Neuron (in vitro differentiated cells): ENCODE measurements around the gene KRTAP10-4.
"Not testable (repeated sequence)": the region's sequence is repeated elsewhere in the genome, so short reads cannot be mapped to it uniquely, and the experiment has no call there.

ENCODE experiments used
- H2AFZ ChIP-seq: one replicate; pipeline ENCODE4 v1.6.1; 2013; ENCODE audit warnings: low read depth, mild to moderate bottlenecking, inconsistent platforms, low read length, moderate library complexity
- H3K27me3 ChIP-seq: one replicate; pipeline ENCODE4 v1.6.1; 2013; ENCODE audit warnings: low read length; ENCODE audit not compliant: insufficient read depth
- H3K36me3 ChIP-seq: one replicate; pipeline ENCODE4 v1.6.1; 2013; ENCODE audit warnings: low read length; ENCODE audit not compliant: insufficient read depth
- H3K4me1 ChIP-seq: one replicate; pipeline ENCODE4 v1.6.1; 2013; ENCODE audit warnings: low read length; ENCODE audit not compliant: insufficient read depth
- H3K4me3 ChIP-seq: 2 replicates; pipeline ENCODE4 v1.5.1; 2013; ENCODE audit warnings: mild to moderate bottlenecking, low read length, moderate library complexity
- H3K9me3 ChIP-seq: one replicate; pipeline ENCODE4 v1.6.1; 2013; ENCODE audit warnings: low read length

Gene KRTAP10-4

GRCh38 chr21:44583089-44583799 is 9.7 kb downstream of the KRTAP10-4 start:
- Histone ChIP-seq H3K4me1 (peaks cover 5% of the 10 kb centered on the region), H3K4me3 (no peak overlapping the region), H3K36me3 (no peaks in the 10 kb centered on the region), H3K9me3 (no peaks in the 10 kb centered on the region), H2AFZ (peak overlapping the region; percentile 48), H3K27me3 (no peaks in the 10 kb centered on the region)

- H3K36me3 ChIP-seq = no peaks in the 10 kb centered on the region
- H3K4me1 ChIP-seq = peaks cover 5% of the 10 kb centered on the region
- no peaks in the 10 kb centered on the region for H3K27me3 ChIP-seq
- no peak overlapping the region for H3K4me3 ChIP-seq
- H2AFZ ChIP-seq = peak overlapping the region; percentile 48
- H3K9me3 ChIP-seq = no peaks in the 10 kb centered on the region
Measured at GRCh38 chr21:44583800-44584147, 10.2 kb downstream of the KRTAP10-4 start.

- Histone ChIP-seq H3K4me3 (no peak overlapping the region), H3K4me1 (peaks cover 5% of the 10 kb centered on the region)
Measured at GRCh38 chr21:44585892-44586291, 12.4 kb downstream of the KRTAP10-4 start.

DNA sequence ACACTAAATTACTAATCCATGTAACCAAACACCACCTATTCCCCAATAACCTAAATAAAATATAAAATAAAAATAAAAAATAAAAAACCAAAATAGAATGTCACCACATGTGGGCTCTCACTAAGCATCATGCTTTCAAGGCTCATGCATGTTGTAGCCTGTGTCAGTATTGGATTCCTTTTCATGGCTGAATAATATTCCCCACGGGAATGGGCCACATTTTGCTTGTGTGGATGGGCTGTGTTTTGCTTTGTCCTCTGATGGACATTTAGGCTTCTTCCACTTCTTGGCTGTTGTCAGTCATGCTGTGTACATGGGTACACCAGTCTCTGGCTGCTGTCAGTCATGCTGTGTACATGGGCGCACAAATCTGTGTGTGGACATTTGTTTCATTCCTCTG is 15.6 kb downstream of the KRTAP10-4 start:
- H3K4me1 ChIP-seq = no peaks in the 10 kb centered on the region
- no peak overlapping the region for H2AFZ ChIP-seq
- no peaks in the 10 kb centered on the region for H3K9me3 ChIP-seq
- H3K4me3 ChIP-seq = no peak overlapping the region
- no peaks in the 10 kb centered on the region for H3K36me3 ChIP-seq
- H3K27me3 ChIP-seq = no peaks in the 10 kb centered on the region

More at GRCh38 chr21:44585892-44586291, 12.4 kb downstream of the KRTAP10-4 start:
- Histone ChIP-seq H3K36me3 (no peaks in the 10 kb centered on the region), H3K9me3 (no peaks in the 10 kb centered on the region), H3K27me3 (no peaks in the 10 kb centered on the region), H2AFZ (no peak overlapping the region)

GRCh38 chr21:44589586-44590305 is 16.2 kb downstream of the KRTAP10-4 start:
- Histone ChIP-seq H2AFZ (no peak overlapping the region), H3K4me3 (no peak overlapping the region), H3K4me1 (no peaks in the 10 kb centered on the region), H3K36me3 (no peaks in the 10 kb centered on the region), H3K9me3 (no peaks in the 10 kb centered on the region), H3K27me3 (no peaks in the 10 kb centered on the region)

DNA sequence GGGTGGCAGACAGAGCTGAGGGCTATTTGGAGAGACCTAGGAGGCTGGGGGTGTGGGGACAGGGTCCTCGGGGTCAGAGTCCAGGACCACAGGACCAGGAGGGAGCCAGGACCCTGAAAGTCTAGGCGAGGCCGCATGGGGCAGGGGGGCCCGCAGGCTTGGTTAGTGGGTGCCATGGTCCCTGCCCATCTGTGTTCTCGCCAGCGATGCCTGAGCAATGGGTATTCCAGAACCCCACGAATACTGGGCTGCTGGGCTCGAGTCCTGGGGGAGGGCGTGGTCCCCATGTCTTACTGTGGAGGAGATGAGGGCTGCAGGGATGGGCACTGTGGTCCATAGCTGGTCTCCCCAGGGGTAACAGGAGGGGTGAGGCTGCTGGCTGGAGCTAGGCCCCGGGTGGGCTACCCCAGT is 16.8 kb downstream of the KRTAP10-4 start:
- Histone ChIP-seq H3K4me3 (no peak overlapping the region), H3K27me3 (no peaks in the 10 kb centered on the region)

GRCh38 chr21:44590897-44591800 is 17.6 kb downstream of the KRTAP10-4 start:
- not testable (repeated sequence) for H3K27me3 ChIP-seq, H3K4me1 ChIP-seq, H2AFZ ChIP-seq, H3K9me3 ChIP-seq, H3K4me3 ChIP-seq, H3K36me3 ChIP-seq

More for the DNA sequence above, 16.8 kb downstream of the KRTAP10-4 start:
- H3K9me3 ChIP-seq = no peaks in the 10 kb centered on the region
- no peaks in the 10 kb centered on the region for H3K4me1 ChIP-seq
- no peaks in the 10 kb centered on the region for H3K36me3 ChIP-seq
- H2AFZ ChIP-seq = no peak overlapping the region

- not testable (repeated sequence) for H3K27me3 ChIP-seq, H2AFZ ChIP-seq, H3K4me1 ChIP-seq, H3K9me3 ChIP-seq, H3K36me3 ChIP-seq, H3K4me3 ChIP-seq
Measured at GRCh38 chr21:44591801-44592130, 18.2 kb downstream of the KRTAP10-4 start.

GRCh38 chr21:44592446-44593311 is 19.1 kb downstream of the KRTAP10-4 start, which contains the start of gene KRTAP10-6:
TSS of gene KRTAP10-6 (minus strand) at chr21:44592505. CDS start at chr21:44592484, 21 bp downstream.
- no peak within 1 kb of the TSS for H2AFZ ChIP-seq
- no peaks in the 10 kb centered on the region for H3K9me3 ChIP-seq
- no peaks in the 10 kb centered on the region for H3K27me3 ChIP-seq
- H3K36me3 ChIP-seq = no peaks in the 10 kb centered on the region
- H3K4me3 ChIP-seq = no peak within 1 kb of the TSS
- no peaks in the 10 kb centered on the region for H3K4me1 ChIP-seq

DNA sequence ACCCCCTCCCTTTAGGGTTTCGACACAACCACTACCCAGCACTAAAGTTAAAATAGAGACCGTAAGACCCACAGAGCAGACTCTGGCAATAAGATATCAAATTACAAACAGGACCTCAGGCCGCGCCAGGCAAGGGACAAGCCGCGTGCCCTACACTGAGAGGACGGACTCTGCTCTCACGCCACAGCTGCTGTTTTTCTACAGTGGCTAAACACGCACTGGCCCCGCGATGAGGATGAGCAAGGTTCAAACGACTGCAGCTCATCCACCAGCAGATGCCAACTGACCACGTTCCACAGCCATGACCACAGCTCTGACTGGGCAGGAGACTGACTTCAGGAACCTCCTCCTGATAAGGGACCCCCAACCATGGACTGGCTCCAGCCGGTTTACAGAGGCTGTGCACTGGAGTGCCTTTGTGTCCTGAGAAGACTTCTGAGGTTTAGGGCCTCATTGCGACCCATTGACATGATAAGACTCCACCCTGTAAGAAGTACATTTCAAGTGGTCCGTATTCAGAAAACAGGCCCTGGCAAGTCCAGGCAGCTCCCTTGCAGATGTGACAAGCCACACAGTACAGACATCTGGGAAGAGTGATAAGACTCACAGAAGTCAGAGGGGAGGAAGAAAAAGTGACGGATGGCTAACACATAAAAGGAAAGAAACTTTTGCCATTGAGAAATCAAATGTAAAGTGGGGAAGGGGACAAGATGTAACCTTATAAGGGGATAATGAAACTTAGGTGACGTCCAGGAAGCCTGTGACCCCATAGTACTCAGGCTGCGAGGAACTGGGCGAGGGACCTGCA is 20.3 kb downstream of the KRTAP10-4 start:
- peaks cover 2% of the 10 kb centered on the region for H3K9me3 ChIP-seq
- no peaks in the 10 kb centered on the region for H3K27me3 ChIP-seq
- H2AFZ ChIP-seq = no peak overlapping the region
- H3K36me3 ChIP-seq = no peaks in the 10 kb centered on the region
- no peaks in the 10 kb centered on the region for H3K4me1 ChIP-seq
- no peak overlapping the region for H3K4me3 ChIP-seq

DNA sequence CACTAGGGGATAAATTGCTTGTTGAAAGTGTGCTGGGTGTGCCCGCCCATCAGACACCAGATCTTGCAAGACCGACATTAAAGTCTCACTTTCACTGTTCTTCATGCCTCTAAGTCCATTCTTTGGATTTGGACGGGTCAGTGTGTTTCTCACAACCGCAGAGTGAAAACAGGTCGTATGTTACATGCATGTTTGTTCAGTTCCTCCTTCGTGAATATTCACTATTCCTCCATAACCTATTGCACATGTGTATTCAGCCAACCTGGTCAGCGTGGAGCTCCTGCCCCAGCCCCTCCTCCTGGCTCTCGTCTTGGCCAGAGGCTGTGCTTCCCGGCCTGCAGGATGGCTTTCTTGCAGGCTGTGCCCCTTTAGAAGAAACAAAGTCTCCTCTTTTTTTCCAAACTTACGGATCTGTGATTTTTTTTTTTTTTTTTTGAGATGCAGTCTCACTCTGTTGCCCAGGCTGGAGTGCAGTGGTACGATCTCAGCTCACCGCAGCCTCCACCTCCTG is 20.9 kb downstream of the KRTAP10-4 start:
- no peak overlapping the region for H2AFZ ChIP-seq
- peaks cover 2% of the 10 kb centered on the region for H3K9me3 ChIP-seq
- H3K27me3 ChIP-seq = no peaks in the 10 kb centered on the region
- H3K36me3 ChIP-seq = no peaks in the 10 kb centered on the region
- H3K4me3 ChIP-seq = no peak overlapping the region
- no peaks in the 10 kb centered on the region for H3K4me1 ChIP-seq

GRCh38 chr21:44595524-44595923 is 22.0 kb downstream of the KRTAP10-4 start:
- Histone ChIP-seq H3K9me3 (peaks cover 2% of the 10 kb centered on the region), H3K4me1 (no peaks in the 10 kb centered on the region), H3K36me3 (no peaks in the 10 kb centered on the region)

More at GRCh38 chr21:44595524-44595923, 22.0 kb downstream of the KRTAP10-4 start:
- Histone ChIP-seq H3K4me3 (no peak overlapping the region), H3K27me3 (no peaks in the 10 kb centered on the region), H2AFZ (no peak overlapping the region)
